ENCODE data around the gene MACO1. TPM values are rescaled to one million over a fixed set of nuclear protein-coding genes. Genes with fewer than 3 reads are reported as not detected.
A peak's percentile ranks its signal among the peaks of the same experiment; 100 is the strongest.

MACO1 gene
- total and polyA plus RNA-seq, 8 donors, result 8.8 to 28.2 (median 21.6) TPM

DNA sequence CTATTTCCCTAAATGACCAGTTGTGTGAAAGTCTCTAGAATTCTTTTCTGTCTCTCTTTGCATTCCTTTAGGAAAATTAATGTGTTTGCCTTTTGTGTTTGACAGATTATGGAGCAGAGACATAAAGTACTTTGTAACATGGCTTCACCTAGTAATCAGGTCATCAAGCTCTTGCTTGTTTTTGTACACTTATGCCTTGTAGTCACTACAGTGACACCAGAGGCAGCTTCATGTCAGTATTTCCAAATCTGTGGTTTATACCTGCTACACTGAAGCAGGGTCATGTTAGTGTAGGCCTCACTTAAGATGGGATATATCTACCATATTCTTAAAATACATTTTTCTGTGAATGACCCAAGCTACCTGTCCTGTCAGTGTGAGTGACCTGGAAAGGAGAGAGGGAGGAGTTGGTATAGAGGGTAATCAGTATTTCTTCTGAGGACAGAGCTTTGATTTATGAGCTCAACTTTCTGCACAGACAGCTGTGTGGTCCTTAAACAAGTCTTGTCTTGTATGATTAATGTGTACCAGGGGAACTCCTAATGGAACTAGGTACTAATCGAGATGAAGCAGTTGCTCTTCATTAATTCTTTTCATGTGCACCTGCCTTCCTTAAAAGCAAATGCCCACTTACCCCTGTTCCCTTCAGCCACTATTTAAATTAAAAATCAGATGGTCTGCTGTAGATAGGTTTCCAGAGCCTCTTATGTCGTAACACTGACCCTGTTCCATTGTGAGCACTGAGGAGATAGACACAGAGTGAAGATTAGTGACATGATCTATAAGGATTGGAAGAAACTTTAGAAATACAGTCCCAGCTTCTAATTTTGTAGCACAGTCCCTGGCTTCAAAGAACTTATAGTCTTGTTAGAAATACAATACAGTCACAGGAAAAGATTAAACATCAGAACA is 45.7 kb downstream of the MACO1 start:
- Histone ChIP-seq H3K4me3 (no peak overlapping the region), H3K4me1 (peaks cover 27 to 37% (median 29%) of the 10 kb centered on the region in 3 donors), H3K27me3 (no peaks in the 10 kb centered on the region), H3K9me3 (no peaks in the 10 kb centered on the region), H3K27ac (peak overlapping the region in 2 of 4 donors; percentile 2 to 24), H3K36me3 (no peaks in the 10 kb centered on the region)
- intact Hi-C loops (cut with DNase I), result no loop called here
- 71 to 75% methylated on average over 2 of the region's 2 CpGs for WGBS, 2 donors
- FAIRE-seq, result no peak
- TF ChIP-seq, protein P1, sequence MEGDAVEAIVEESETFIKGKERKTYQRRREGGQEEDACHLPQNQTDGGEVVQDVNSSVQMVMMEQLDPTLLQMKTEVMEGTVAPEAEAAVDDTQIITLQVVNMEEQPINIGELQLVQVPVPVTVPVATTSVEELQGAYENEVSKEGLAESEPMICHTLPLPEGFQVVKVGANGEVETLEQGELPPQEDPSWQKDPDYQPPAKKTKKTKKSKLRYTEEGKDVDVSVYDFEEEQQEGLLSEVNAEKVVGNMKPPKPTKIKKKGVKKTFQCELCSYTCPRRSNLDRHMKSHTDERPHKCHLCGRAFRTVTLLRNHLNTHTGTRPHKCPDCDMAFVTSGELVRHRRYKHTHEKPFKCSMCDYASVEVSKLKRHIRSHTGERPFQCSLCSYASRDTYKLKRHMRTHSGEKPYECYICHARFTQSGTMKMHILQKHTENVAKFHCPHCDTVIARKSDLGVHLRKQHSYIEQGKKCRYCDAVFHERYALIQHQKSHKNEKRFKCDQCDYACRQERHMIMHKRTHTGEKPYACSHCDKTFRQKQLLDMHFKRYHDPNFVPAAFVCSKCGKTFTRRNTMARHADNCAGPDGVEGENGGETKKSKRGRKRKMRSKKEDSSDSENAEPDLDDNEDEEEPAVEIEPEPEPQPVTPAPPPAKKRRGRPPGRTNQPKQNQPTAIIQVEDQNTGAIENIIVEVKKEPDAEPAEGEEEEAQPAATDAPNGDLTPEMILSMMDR (IDR thresholded peaks at IDR 0.05), result no peak
- no peak for DNase-seq
- ATAC-seq, result peak in 1 of 4 donors; percentile 24

DNA sequence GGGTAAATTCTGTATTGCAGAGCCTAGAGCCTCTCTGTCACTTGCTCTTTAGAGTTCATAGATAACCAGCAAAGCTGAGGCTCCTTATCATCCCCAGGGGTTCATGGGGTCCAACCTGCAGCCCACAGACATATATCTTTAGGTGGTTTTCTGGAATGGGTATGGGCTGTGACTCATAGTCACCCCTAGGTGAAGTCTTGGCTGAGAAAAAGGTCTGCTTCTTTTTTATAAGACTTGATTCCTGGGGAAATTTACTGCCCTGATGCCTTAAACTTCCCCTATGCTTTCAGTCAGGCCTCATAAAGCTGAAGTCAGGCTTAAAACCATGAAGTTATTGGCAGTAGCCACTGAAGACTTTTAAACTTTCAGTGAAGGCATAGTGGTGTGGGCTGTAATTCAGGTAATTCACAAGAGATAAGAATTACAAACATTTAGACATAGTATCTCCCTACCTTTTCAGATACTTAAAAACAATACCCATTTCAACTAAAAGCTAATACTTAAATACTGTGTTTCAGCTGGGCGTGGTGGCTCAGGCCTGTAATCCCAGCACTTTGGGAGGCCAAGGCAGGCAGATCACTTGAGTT is 46.8 kb downstream of the MACO1 start:
- Histone ChIP-seq H3K4me1 (peaks cover 27 to 35% (median 29%) of the 10 kb centered on the region in 3 donors), H3K36me3 (no peaks in the 10 kb centered on the region), H3K27ac (peak overlapping the region in 2 of 4 donors; percentile 43 to 45), H3K4me3 (no peak overlapping the region), H3K9me3 (no peaks in the 10 kb centered on the region), H3K27me3 (no peaks in the 10 kb centered on the region)
- FAIRE-seq (no peak), DNase-seq (no peak), ATAC-seq (peak; percentile 20 to 63 (median 40))
- intact Hi-C loops (cut with DNase I), result no loop called here
- WGBS, 2 donors, result 39 to 43% methylated on average over 1 of the region's 1 CpG
- TF ChIP-seq, protein P1 (IDR thresholded peaks at IDR 0.05), result no peak

DNA sequence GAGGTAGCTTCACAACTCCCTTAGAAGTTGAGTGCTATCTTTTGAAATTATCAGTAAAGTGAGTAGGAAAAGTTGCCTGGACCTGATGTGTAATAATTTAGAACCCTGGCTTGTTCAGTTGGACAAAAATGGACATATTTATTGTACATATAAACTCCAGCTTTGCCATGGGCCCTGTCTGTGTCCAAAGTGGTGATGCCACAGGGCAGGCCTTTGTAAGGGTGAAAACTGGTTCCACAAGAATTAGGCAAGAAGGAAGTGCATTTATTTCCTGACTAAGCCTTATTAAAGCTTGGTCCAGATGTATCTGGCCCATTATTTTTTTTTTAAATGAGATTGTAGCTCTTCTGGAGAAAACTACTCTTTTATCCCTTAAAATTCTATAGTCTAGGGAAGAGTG is 47.9 kb downstream of the MACO1 start:
- H3K4me1 ChIP-seq, result peaks cover 27 to 34% (median 30%) of the 10 kb centered on the region in 3 donors
- H3K27ac ChIP-seq, result peak overlapping the region in 2 of 4 donors; percentile 43 to 45
- peak in 1 of 6 donors; percentile 22 for DNase-seq
- intact Hi-C loops (cut with DNase I), result no loop called here
- H3K36me3 ChIP-seq, result no peaks in the 10 kb centered on the region
- TF ChIP-seq, protein P1 (IDR thresholded peaks at IDR 0.05), result no peak
- peak; percentile 58 to 75 (median 72) for ATAC-seq
- no peaks in the 10 kb centered on the region for H3K9me3 ChIP-seq
- no peak overlapping the region for H3K4me3 ChIP-seq
- no peaks in the 10 kb centered on the region for H3K27me3 ChIP-seq
- FAIRE-seq, result no peak

DNA sequence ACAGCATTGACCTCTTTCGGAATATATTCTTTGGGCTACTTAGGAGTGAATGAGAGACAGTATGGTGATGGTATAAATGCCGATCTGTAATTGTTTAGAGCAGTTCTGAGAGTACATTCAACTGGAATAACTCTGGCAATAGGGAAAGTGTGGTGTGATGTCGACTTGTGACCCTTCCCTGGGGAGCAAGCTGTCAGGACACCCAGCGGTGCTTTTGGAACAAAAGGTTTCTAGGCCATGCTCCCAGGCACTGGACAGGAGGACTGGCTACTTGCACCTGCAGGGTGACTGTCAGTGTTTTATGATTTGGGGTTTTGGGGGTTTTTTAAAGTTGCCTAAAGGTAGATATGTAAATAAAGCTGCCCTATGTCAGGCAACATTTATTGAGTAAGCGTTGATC is 50.9 kb downstream of the MACO1 start:
- DNase-seq, result no peak
- no peak for FAIRE-seq
- no peak overlapping the region for H3K27ac ChIP-seq
- TF ChIP-seq, protein P1 (IDR thresholded peaks at IDR 0.05), result no peak
- 92 to 93% methylated on average over 5 of the region's 5 CpGs for WGBS, 2 donors
- no peak overlapping the region for H3K4me3 ChIP-seq
- intact Hi-C loops (cut with DNase I), result no loop called here
- H3K4me1 ChIP-seq, result peaks cover 27 to 44% (median 42%) of the 10 kb centered on the region in 3 donors
- H3K9me3 ChIP-seq, result no peaks in the 10 kb centered on the region
- ATAC-seq, result no peak
- H3K36me3 ChIP-seq, result peaks cover 0 to 6% (median 0%) of the 10 kb centered on the region in 3 donors
- H3K27me3 ChIP-seq, result no peaks in the 10 kb centered on the region
